HG03571 (cell line): ENCODE measurements around the gene FRMPD4.

Experiments used
- ATAC-seq: cut with Tn5 transposase; IDR thresholded peaks from one replicate; pipeline ENCODE4 v1.9.1; 2021; ENCODE audit not compliant: unreplicated experiment

FRMPD4 gene

GRCh38 chrX:12360383-12360782, 222.1 kb downstream of the FRMPD4 start:
- ATAC-seq = no peak

- no peak for ATAC-seq
Measured at GRCh38 chrX:12360986-12361598, 222.8 kb downstream of the FRMPD4 start.

- no peak for ATAC-seq
Measured at GRCh38 chrX:12363216-12363615, 224.9 kb downstream of the FRMPD4 start.

GRCh38 chrX:12366440-12366839, 228.2 kb downstream of the FRMPD4 start:
- no peak for ATAC-seq

- no peak for ATAC-seq
Measured at GRCh38 chrX:12367254-12367653, 229.0 kb downstream of the FRMPD4 start.

- no peak for ATAC-seq
Measured at GRCh38 chrX:12370497-12370986, 232.3 kb downstream of the FRMPD4 start.

GRCh38 chrX:12372111-12372510, 233.8 kb downstream of the FRMPD4 start:
- ATAC-seq = no peak

GRCh38 chrX:12374286-12374685, 236.0 kb downstream of the FRMPD4 start:
- no peak for ATAC-seq

- no peak for ATAC-seq
Measured at GRCh38 chrX:12378253-12378652, 240.0 kb downstream of the FRMPD4 start.

GRCh38 chrX:12378706-12379105, 240.4 kb downstream of the FRMPD4 start:
- ATAC-seq = no peak

GRCh38 chrX:12379671-12380070, 241.4 kb downstream of the FRMPD4 start:
- ATAC-seq = no peak

- no peak for ATAC-seq
Measured at GRCh38 chrX:12383196-12383595, 244.9 kb downstream of the FRMPD4 start.

GRCh38 chrX:12390301-12390700, 252.0 kb downstream of the FRMPD4 start:
- ATAC-seq = no peak

GRCh38 chrX:12396584-12396983, 258.3 kb downstream of the FRMPD4 start:
- ATAC-seq = no peak

GRCh38 chrX:12400218-12400617, 261.9 kb downstream of the FRMPD4 start:
- ATAC-seq = no peak

GRCh38 chrX:12401252-12401651, 263.0 kb downstream of the FRMPD4 start:
- no peak for ATAC-seq

- ATAC-seq = no peak
Measured at GRCh38 chrX:12403474-12404082, 265.3 kb downstream of the FRMPD4 start.

- ATAC-seq = no peak
Measured at GRCh38 chrX:12405306-12405705, 267.0 kb downstream of the FRMPD4 start.

GRCh38 chrX:12410523-12410922, 272.2 kb downstream of the FRMPD4 start:
- no peak for ATAC-seq

- no peak for ATAC-seq
Measured at GRCh38 chrX:12411831-12412230, 273.6 kb downstream of the FRMPD4 start.

- no peak for ATAC-seq
Measured at GRCh38 chrX:12412561-12412960, 274.3 kb downstream of the FRMPD4 start.

- no peak for ATAC-seq
Measured at GRCh38 chrX:12419591-12419990, 281.3 kb downstream of the FRMPD4 start.

- ATAC-seq = no peak
Measured at GRCh38 chrX:12421918-12422317, 283.6 kb downstream of the FRMPD4 start.
